ENCODE measurements around the gene ALK.

GRCh38 chr2:29262681-29263260 lies 658.6 kb downstream of the ALK start:
- TF ChIP-seq CTCF (tag by site-specific recombination; IDR thresholded peaks at IDR 0.05) (no peak), ZNF501 (tag by site-specific recombination; IDR thresholded peaks at IDR 0.05) (no peak), ZFP41 (tag by site-specific recombination; IDR thresholded peaks at IDR 0.05; ENCODE audit: borderline replicate concordance) (no peak), ZNF211 (tag by site-specific recombination; IDR thresholded peaks at IDR 0.05; ENCODE audit: low read depth) (no peak), ZNF837 (tag by site-specific recombination; IDR thresholded peaks at IDR 0.05) (no peak), GLI4 (tag by site-specific recombination; IDR thresholded peaks at IDR 0.05) (no peak), ZNF223 (tag by site-specific recombination; IDR thresholded peaks at IDR 0.05) (no peak), ZFP37 (tag by site-specific recombination; IDR thresholded peaks at IDR 0.05) (no peak), ZSCAN30 (tag by site-specific recombination; IDR thresholded peaks at IDR 0.05) (no peak), SCRT1 (tag by site-specific recombination; IDR thresholded peaks at IDR 0.05; ENCODE audit: borderline replicate concordance) (no peak)

All from HEK293 (cell line).